Activated gamma-delta T cell treated with anti-CD3 and anti-CD28 coated beads, Interleukin-2, amount 50 U/mL, for 16 hours (primary cell): ENCODE measurements around the gene MALRD1.
"Not testable (repeated sequence)": the region's sequence is repeated elsewhere in the genome, so short reads cannot be mapped to it uniquely, and the experiment has no call there.

Experiments used
- DNase-seq: peaks from one replicate; pipeline ENCODE4 v3.0.0-alpha.2; 2020; ENCODE audit warnings: low read depth

The MALRD1 gene

GRCh38 chr10:19713800-19714525, 665.4 kb downstream of the MALRD1 start:
- DNase-seq: no peak

- DNase-seq: no peak
Measured at GRCh38 chr10:19719284-19719683, 670.7 kb downstream of the MALRD1 start.

DNA sequence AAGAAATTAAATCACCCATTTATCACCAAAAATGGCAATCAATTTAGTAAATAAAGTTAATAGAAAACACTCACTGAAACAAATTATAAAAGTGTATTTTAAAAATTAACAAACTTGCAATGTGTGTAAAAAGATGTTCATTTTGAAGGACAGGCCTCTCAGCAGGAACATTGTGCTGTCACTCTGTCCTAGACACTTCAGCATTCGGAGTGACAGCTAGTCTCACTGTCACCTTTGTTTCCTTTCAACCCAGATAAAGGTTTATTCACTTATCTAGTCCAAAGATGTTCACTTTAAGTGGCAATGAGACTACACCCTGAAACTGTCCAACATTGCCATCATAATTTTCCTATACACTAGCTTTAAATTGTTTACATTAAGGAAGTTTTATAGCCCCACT, 675.7 kb downstream of the MALRD1 start:
- no peak for DNase-seq

- no peak for DNase-seq
Measured at GRCh38 chr10:19728376-19728775, 679.8 kb downstream of the MALRD1 start.

- DNase-seq: no peak
Measured at GRCh38 chr10:19728964-19729363, 680.4 kb downstream of the MALRD1 start.

DNA sequence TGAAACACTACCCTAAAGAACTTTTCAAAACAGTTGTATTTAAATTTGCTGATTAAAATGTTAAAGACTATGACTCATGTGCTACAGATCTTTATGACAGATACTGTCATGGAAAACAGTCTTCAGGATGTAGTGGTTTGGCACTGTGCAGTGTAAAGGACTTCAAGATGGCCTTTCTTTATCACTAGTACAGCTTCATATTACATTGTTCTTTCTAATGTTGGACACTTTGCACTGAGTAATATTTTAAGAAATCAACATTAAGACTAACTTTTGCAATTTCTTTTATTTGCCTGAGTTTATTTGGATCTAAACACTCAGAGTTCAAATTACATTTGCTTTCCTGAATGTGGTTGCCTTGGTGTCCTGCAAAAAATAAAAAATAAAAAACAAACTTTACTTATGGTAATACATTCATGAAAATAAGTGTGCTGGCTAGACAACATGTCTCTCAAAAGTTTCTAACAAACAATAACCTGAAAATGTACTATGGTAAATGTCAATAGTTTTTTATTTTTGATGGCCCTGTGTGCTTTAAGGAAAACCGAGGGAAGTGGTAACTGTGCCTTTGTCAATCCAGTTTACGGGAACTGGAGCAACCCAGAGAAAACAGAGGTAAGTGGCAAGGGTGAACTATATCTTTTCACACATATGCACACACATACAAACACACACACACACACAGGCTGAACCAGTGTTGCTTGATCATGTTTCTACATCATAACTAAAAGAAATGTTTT, 681.7 kb downstream of the MALRD1 start:
- no peak for DNase-seq

DNA sequence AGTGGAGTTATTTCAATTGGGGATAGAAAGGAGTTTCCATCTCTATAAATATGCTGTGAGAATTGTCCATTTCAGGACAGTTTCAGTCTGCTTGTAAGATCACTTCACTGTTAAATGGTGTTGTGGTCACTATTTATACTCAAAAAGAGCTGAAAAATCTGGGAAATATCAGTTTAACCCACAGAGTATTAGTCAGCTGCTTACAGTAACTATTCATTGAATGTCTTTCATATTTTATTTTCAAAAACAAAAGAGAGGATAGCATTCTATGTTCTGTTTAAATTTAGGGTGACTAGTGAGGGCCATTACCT, 682.3 kb downstream of the MALRD1 start:
- no peak for DNase-seq

DNA sequence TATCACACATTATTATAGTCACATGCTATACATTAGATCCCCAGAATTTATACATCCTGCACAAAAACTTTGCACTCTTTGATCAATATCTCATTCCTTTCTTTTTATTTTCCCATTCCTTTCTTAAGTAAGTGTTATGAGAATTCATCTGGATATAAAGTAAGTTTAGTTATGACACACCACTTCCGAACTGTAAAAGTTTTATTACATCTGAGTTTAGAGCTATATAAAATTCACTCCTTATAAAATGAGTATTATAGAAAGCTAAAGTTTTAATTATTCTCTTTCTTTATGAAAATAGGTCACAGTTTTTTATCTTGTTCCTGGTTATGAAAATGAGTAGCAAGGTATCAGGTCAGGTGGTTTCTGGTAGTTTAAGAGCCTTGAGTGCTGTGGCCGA, 683.0 kb downstream of the MALRD1 start:
- DNase-seq: no peak

DNA sequence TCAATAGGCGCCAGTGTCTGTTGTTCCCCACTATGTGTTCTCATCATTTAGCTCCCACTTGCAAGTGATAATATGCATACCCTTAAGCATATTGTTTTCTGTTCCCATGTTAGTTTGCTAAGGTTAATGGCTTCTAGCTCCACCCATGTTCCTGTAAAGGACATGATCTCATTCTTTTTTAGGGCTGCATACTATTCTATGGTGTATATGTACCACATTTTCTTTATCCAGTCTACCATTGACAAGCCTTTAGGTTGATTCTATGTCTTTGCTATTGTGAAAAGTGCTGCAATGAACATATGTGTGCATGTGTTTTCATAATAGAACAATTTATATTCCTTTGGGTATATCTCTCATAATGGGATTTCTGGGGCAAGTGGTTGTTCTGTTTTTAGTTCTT, 689.8 kb downstream of the MALRD1 start:
- no peak for DNase-seq

DNA sequence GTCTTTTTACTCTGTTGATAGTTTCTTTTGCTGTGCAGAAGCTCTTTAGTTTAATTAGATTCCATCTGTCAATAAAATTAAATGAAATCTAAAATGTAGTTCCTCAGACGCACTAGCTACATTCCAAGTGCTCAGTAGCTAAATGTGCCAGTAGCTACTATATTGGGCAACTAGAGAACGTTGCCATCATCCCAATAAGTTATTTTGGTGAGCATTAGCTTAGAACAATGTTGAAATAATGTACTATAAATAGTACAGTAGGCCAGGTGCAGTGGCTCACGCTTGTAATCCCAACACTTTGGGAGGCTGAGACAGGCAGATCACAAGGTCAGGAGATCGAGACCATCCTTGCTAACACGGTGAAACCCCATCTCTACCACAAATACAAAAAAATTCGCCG, 690.6 kb downstream of the MALRD1 start:
- not testable (repeated sequence) for DNase-seq

DNA sequence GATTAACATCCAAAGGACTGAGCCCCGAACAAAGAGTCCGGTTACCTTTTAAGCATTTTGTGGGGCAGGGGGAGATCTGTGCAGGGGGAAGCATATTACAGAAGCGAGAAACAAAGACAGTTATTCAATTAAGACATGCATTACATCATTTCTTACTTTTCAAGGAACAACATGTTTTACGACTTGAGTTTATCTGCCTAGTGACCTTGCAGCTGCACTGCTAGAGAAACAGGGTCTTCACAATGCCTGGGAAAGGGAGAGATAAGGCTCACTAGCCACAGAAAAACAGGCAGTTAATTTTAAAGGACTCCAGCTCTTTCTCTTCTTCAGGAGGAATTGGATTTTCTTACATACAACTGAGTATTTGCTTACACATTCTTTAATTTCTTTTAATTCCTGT, 693.5 kb downstream of the MALRD1 start:
- not testable (repeated sequence) for DNase-seq

DNA sequence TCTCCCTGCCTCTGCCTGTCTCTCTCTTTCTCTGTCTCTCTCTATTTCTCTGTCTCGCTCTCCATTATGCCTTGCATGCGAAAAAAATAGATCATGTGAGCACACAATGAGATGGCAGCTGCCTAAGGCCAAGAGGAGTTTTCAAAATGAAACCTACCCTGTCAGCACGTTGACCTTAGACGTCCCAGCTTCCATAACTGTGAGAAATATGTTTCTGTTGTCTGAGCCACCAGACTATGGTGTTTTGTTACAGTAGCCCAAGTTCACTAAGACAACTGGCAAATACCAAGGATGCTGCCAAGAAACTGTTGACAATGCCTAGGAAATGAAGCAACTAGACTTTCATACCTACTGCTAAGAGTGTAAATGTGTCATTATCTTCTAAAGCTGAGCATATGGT, 697.1 kb downstream of the MALRD1 start:
- DNase-seq: no peak

GRCh38 chr10:19749185-19749729, 700.7 kb downstream of the MALRD1 start:
- DNase-seq: no peak

DNA sequence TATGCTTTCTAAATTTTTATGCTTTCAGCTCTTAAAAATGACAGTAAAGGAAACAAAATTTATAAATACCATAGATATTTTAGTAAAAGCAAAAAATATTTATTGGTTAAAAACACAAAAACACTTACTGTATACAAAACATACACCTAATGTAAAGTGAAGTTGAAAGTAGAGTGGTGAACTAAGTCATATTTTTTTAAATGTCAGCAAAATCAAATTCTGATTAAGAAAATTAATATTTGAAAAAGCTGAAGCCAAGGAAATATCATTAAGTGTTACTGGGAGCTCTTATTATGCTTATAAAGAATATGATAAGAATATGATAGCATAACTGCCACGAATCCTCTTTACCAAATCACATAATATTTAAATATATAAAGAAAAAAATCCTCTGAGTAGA, 702.4 kb downstream of the MALRD1 start:
- no peak for DNase-seq

DNA sequence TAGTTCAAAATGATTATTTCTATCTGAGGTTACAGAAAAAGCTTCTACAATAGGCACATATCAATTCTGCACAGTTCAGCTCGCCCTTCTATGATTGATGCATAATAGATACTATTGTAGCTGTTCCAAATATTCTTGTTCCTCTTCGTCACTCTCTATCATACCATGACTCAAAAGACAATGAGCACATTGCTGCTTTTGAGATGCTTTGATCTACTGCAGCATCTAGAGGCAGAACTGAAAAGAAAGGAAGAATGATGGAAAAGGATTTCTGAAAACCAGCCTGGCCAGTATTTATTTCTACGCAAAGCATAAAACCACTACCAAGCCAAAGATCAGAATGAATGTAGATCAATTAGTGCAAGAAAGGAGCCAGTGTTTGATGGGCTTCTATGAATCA, 708.3 kb downstream of the MALRD1 start:
- no peak for DNase-seq

GRCh38 chr10:19762026-19762425, 713.4 kb downstream of the MALRD1 start:
- DNase-seq: no peak

DNA sequence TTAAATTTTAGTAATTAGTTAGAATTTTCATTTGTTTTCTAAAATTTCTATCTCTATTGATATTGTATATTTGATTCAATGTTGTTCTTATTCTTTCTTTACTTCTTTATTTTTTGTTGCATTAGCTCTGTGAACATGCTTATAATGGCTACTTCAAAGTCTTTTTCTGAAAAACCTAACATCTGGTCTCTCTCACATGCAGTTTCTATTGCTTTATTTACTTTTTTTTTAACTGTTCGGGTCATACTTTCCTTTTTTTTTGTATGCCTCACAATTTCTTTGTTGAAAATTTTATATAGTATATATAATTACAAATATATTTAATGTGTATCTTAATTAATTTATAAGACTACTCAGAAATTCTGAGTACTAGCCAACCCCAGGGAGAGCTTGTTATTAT, 715.5 kb downstream of the MALRD1 start:
- no peak for DNase-seq

- no peak for DNase-seq
Measured at GRCh38 chr10:19767876-19768275, 719.3 kb downstream of the MALRD1 start.

- DNase-seq: not testable (repeated sequence)
Measured at GRCh38 chr10:19769826-19770225, 721.2 kb downstream of the MALRD1 start.

GRCh38 chr10:19772972-19773371, 724.4 kb downstream of the MALRD1 start:
- DNase-seq: no peak

DNA sequence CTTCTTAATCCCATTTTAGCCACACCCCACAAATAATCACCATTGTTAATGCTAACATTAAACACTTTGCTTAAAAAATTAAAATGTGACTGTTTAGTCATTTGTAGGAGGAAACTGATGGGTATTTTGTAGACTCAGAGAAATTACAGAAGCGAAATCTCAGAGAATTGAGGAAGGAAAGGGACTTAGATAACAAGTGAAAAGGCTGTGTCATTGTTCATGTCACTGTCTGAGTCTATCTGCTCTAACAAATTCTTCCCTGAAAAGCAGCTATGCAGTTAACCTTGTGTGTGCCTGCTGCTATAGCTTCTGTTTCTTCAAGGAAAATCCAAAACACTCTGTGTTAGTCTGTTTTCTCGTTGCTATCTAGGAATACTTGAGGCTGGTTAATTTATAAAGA, 726.7 kb downstream of the MALRD1 start:
- DNase-seq: no peak

- no peak for DNase-seq
Measured at GRCh38 chr10:19777806-19778205, 729.2 kb downstream of the MALRD1 start.

GRCh38 chr10:19778996-19779395, 730.4 kb downstream of the MALRD1 start:
- DNase-seq: no peak
